MM.1S (cell line): ENCODE results near the gene EXOC4.

Source experiments
- DNase-seq: peaks from one replicate; pipeline ENCODE4 v3.0.0-alpha.2; 2015
- H2AFZ ChIP-seq: fragments of 300-600 bp; sonication (generic); 2 replicates; pipeline ENCODE4 v1.6.0; 2016; ENCODE audit warnings: antibody characterized with exemption, low read length
- H3F3A ChIP-seq: fragments of 300-600 bp; sonication (generic); 2 replicates; pipeline ENCODE4 v1.6.1; 2016; ENCODE audit warnings: mild to moderate bottlenecking, antibody characterized with exemption, low read length, moderate library complexity, mixed read lengths; ENCODE audit not compliant: insufficient read depth
- H3K27ac ChIP-seq: fragments of 300-600 bp; sonication (generic); 2 replicates; pipeline ENCODE4 v1.5.1; 2016; ENCODE audit warnings: mild to moderate bottlenecking, low read length
- H3K27me3 ChIP-seq: fragments of 300-600 bp; sonication (generic); replicated peaks from 2 replicates; pipeline ENCODE4 v1.6.0; 2016; ENCODE audit warnings: low read length; ENCODE audit not compliant: insufficient read depth
- H3K36me3 ChIP-seq: fragments of 300-600 bp; sonication (generic); replicated peaks from 2 replicates; pipeline ENCODE4 v1.6.1; 2016; ENCODE audit warnings: mild to moderate bottlenecking, low read length, mixed read lengths; ENCODE audit not compliant: insufficient read depth
- H3K4me1 ChIP-seq: fragments of 300-600 bp; sonication (generic); 2 replicates; pipeline ENCODE4 v1.6.1; 2016; ENCODE audit warnings: low read length, mixed read lengths
- H3K4me2 ChIP-seq: fragments of 300-600 bp; sonication (generic); 2 replicates; pipeline ENCODE4 v1.6.0; 2016; ENCODE audit warnings: low read depth, low read length
- H3K4me3 ChIP-seq: fragments of 300-600 bp; sonication (generic); 2 replicates; pipeline ENCODE4 v1.5.1; 2016; ENCODE audit warnings: low read length, mixed read lengths
- H3K79me2 ChIP-seq: fragments of 300-600 bp; sonication (generic); 2 replicates; pipeline ENCODE4 v1.6.1; 2016; ENCODE audit warnings: mixed run types, low read length, mixed read lengths
- H3K9ac ChIP-seq: fragments of 300-600 bp; sonication (generic); 2 replicates; pipeline ENCODE4 v1.6.1; 2016; ENCODE audit warnings: low read length, mixed read lengths
- H3K9me2 ChIP-seq: fragments of 300-600 bp; sonication (generic); replicated peaks from 2 replicates; pipeline ENCODE4 v1.6.1; 2016; ENCODE audit warnings: mild to moderate bottlenecking, low read length, mixed read lengths; ENCODE audit not compliant: insufficient read depth
- H3K9me3 ChIP-seq: fragments of 300-600 bp; sonication (generic); replicated peaks from 2 replicates; pipeline ENCODE4 v1.6.1; 2016; ENCODE audit warnings: mild to moderate bottlenecking, low read length, mixed read lengths; ENCODE audit not compliant: insufficient read depth
- H4K20me1 ChIP-seq: fragments of 300-600 bp; sonication (generic); 2 replicates; pipeline ENCODE4 v1.6.1; 2016; ENCODE audit warnings: mild to moderate bottlenecking, low read length, moderate library complexity, mixed read lengths; ENCODE audit not compliant: insufficient read depth
- CTCF ChIP-seq: fragments of 300-600 bp; sonication (generic); IDR thresholded peaks from 2 replicates; pipeline ENCODE4 v1.5.1; 2016; ENCODE audit warnings: antibody characterized with exemption, low read length, mixed read lengths
- EZH2 ChIP-seq: fragments of 300-600 bp; sonication (generic); optimal IDR thresholded peaks from 2 replicates; pipeline ENCODE3; 2017; ENCODE audit warnings: low read depth, mild to moderate bottlenecking, antibody characterized with exemption, low read length, mixed read lengths
- EZH2phosphoT487 ChIP-seq: fragments of 300-600 bp; sonication (generic); IDR thresholded peaks from 2 replicates; pipeline ENCODE4 v1.6.1; 2018; ENCODE audit warnings: antibody characterized with exemption, low read length

EXOC4 gene

GRCh38 chr7:133980804-133981203, 727.9 kb downstream of the EXOC4 start:
- Histone ChIP-seq H3K27me3 (no peaks in the 10 kb centered on the region), H3F3A (no peaks in the 10 kb centered on the region), H4K20me1 (no peaks in the 10 kb centered on the region), H3K79me2 (no peaks in the 10 kb centered on the region), H3K4me1 (no peaks in the 10 kb centered on the region), H3K9me2 (no peaks in the 10 kb centered on the region), H3K4me2 (no peak overlapping the region), H2AFZ (no peak overlapping the region), H3K9me3 (no peaks in the 10 kb centered on the region), H3K36me3 (no peaks in the 10 kb centered on the region), H3K4me3 (no peak overlapping the region), H3K9ac (no peak overlapping the region), H3K27ac (no peak overlapping the region)
- DNase-seq = no peak
- no peak for TF ChIP-seq EZH2phosphoT487
- TF ChIP-seq EZH2 = no peak
- TF ChIP-seq CTCF = no peak

GRCh38 chr7:133983685-133984419, 731.0 kb downstream of the EXOC4 start:
- DNase-seq = no peak
- no peak overlapping the region for H3K9ac ChIP-seq
- H3K27ac ChIP-seq = no peak overlapping the region
- H3K4me1 ChIP-seq = no peaks in the 10 kb centered on the region
- H3K9me2 ChIP-seq = no peaks in the 10 kb centered on the region
- H4K20me1 ChIP-seq = no peaks in the 10 kb centered on the region
- H3F3A ChIP-seq = no peaks in the 10 kb centered on the region
- H2AFZ ChIP-seq = no peak overlapping the region
- TF ChIP-seq EZH2 (no peak), CTCF (no peak), EZH2phosphoT487 (no peak)
- H3K79me2 ChIP-seq = no peaks in the 10 kb centered on the region
- H3K9me3 ChIP-seq = no peaks in the 10 kb centered on the region
- H3K27me3 ChIP-seq = no peaks in the 10 kb centered on the region
- no peaks in the 10 kb centered on the region for H3K36me3 ChIP-seq
- no peak overlapping the region for H3K4me2 ChIP-seq
- no peak overlapping the region for H3K4me3 ChIP-seq

DNA sequence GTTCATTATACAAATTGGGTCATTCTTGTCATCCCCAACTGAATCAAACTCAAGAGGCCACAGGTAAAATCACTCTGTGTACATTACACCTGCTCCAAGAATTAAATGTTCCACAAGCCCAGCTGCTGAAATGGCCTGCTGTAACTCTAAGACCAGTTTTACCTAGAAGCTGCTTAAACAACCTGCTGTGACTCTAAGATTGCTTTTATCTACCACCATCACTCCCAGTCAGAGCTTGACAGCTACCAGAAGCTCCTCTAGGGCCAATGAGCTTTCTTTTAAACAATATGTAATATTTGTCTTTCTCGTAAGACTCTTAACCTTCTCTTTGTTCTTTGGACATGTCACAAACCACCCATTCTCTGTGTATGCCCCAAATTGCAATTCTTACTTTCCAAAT, 732.4 kb downstream of the EXOC4 start:
- H3K4me3 ChIP-seq = no peak overlapping the region
- no peak for DNase-seq
- no peaks in the 10 kb centered on the region for H4K20me1 ChIP-seq
- H3K4me2 ChIP-seq = no peak overlapping the region
- H3K79me2 ChIP-seq = no peaks in the 10 kb centered on the region
- H3K36me3 ChIP-seq = no peaks in the 10 kb centered on the region
- TF ChIP-seq CTCF (no peak), EZH2 (no peak)
- H3K9me2 ChIP-seq = no peaks in the 10 kb centered on the region
- H3K9me3 ChIP-seq = no peaks in the 10 kb centered on the region
- no peaks in the 10 kb centered on the region for H3K27me3 ChIP-seq
- H3F3A ChIP-seq = no peaks in the 10 kb centered on the region
- no peak overlapping the region for H3K9ac ChIP-seq
- H3K27ac ChIP-seq = no peak overlapping the region
- no peak overlapping the region for H2AFZ ChIP-seq
- no peaks in the 10 kb centered on the region for H3K4me1 ChIP-seq
